ENCODE results near the gene MANSC1.

DNA sequence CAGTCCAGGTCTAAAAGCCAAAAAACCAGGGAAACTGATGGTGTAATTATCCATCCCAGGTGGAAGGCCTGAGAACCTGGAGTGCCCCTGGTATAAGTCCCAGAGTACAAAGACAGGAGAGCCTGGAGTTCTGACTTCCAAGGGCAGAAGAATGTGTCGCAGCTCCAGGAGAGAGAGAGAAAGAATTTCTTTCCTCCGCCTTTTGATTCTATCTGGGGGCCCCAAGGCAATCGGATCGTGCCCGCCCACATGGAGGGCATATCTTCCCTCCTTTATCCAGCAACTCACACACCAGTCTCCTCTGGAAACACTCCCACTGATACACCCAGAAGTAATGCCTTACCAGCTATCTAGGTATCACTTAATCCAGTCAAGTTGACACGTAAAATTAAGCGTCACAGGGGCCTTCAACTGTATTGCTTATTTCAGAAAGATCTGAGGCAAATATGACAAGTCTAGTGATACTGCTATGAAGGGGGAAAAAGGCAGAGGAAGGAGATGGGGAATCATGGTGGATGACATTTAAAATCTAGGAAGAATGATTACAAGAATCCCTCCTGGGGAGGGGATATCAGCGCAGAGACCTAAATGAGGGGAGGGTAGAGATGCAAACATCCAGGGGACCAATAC, 52.7 kb downstream of the MANSC1 start:
- TF ChIP-seq, protein P1, sequence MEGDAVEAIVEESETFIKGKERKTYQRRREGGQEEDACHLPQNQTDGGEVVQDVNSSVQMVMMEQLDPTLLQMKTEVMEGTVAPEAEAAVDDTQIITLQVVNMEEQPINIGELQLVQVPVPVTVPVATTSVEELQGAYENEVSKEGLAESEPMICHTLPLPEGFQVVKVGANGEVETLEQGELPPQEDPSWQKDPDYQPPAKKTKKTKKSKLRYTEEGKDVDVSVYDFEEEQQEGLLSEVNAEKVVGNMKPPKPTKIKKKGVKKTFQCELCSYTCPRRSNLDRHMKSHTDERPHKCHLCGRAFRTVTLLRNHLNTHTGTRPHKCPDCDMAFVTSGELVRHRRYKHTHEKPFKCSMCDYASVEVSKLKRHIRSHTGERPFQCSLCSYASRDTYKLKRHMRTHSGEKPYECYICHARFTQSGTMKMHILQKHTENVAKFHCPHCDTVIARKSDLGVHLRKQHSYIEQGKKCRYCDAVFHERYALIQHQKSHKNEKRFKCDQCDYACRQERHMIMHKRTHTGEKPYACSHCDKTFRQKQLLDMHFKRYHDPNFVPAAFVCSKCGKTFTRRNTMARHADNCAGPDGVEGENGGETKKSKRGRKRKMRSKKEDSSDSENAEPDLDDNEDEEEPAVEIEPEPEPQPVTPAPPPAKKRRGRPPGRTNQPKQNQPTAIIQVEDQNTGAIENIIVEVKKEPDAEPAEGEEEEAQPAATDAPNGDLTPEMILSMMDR (conservative IDR thresholded peaks at IDR 0.05), result no peak
- TF ChIP-seq EZH2 (IDR thresholded peaks at IDR 0.05; ENCODE audit: low read depth), result no peak

Measured in PC-9 (cell line).